Right lobe of liver (tissue), 4 donors: ENCODE data around the gene COL27A1.
"Not testable (repeated sequence)": the region's sequence is repeated elsewhere in the genome, so short reads cannot be mapped to it uniquely, and the experiment has no call there.

ENCODE experiments used
- POLR2A ChIP-seq: fragments of 450-650 bp; IDR thresholded peaks from one replicate; pipeline ENCODE4 v1.6.1; 2017; ENCODE audit warnings: antibody characterized with exemption, mild to moderate bottlenecking
- TF ChIP-seq, protein P1 (sequence below), 4 donors: fragments of 200-600 bp in 3 of 4; fragments of 450-650 bp in 1 of 4; IDR thresholded peaks; one replicate each; pipeline versions ENCODE4 v1.5.1 to v1.8.0; 2016 to 2022; ENCODE audit warnings: antibody characterized with exemption in 4 of 4, mild to moderate bottlenecking in 2 of 4
- donor health status: DM: no; HTN: no; CAD: no.
- donor health status: DM: no; HTN: no; CAD: no.
- donor health status: DM: no; HTN: yes; CAD: no.

DNA sequence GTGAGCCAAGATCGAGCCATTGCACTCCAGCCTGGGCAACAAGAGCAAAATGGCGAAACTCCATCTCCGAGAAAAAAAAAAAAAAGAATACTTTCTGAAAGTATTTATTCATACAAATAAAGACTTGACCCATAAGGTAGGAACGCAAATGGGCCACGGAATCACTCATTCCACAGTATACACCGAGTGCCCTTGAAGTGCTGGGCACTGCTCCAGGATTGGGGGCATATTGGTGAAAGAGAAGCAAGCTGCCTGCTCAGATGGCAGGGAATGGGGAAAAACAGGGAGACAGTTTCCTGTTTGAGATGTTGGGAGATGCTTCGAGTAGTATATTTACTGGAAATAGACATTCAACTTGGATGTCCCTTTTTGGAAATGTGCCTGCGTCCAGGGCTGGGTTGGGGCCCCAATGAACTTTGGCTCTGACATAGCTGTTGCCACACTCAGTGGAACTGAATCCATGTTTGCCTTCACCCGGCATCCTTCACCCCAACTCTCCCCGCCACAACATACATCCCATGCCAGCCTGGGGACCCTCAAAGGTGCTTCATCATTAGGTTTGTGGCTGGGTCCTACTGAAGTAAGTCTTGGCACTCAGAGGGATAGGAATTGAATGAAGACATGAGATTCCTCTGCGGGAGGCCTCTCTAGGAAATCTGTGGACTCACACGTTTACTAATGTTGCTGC lies 173.7 kb downstream of the COL27A1 start:
- TF ChIP-seq, protein P1, sequence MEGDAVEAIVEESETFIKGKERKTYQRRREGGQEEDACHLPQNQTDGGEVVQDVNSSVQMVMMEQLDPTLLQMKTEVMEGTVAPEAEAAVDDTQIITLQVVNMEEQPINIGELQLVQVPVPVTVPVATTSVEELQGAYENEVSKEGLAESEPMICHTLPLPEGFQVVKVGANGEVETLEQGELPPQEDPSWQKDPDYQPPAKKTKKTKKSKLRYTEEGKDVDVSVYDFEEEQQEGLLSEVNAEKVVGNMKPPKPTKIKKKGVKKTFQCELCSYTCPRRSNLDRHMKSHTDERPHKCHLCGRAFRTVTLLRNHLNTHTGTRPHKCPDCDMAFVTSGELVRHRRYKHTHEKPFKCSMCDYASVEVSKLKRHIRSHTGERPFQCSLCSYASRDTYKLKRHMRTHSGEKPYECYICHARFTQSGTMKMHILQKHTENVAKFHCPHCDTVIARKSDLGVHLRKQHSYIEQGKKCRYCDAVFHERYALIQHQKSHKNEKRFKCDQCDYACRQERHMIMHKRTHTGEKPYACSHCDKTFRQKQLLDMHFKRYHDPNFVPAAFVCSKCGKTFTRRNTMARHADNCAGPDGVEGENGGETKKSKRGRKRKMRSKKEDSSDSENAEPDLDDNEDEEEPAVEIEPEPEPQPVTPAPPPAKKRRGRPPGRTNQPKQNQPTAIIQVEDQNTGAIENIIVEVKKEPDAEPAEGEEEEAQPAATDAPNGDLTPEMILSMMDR (IDR thresholded peaks at IDR 0.05), result not testable (repeated sequence)
- not testable (repeated sequence) for TF ChIP-seq POLR2A
